ENCODE data around the gene DPYD.
A peak's percentile ranks its signal among the peaks of the same experiment; 100 is the strongest.

DPYD gene

DNA sequence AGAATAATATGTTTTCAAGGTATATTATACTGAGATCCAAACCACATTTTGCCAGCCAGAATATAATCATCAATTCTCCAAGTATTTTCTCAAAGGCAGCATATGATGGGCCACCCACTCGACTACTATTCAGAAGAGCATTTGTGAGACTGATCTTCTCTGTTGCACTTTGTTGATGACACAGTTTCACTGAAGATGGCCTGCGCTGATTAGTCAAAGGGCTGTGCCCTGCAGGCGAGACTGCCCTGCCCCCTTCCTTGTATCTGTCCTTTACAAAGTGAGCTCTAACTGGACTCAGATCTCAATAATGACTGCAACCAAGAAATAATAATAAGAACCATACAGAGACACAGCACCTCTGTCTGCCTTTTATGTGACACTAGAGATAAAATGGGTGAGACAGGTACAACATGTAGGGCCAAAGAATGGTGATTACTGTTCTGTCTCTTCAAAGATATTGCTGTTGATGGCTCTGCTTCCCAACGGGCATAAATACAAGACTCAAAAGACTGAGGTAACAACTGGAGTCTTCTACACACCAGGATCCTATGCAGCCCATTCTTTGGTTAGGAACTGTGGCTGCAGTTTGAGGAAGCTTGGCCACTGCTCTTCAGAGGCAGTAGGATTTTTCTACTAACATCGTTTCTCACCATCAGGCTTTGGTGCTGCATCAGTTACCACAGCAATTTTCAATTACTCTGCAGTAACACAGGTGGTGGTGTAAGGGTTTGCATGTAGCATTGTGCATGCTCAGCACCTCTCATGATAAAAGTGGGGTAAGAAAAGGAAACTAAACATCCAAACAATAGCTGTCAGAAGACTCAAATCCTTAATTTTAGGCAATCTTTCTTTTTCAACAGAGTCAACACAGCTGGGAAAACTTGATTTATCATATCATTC, 718.1 kb downstream of the DPYD start:
- Histone ChIP-seq H3K4me1 (ENCODE audit: insufficient read depth, insufficient read length) (no peaks in the 10 kb centered on the region), H3K36me3 (ENCODE audit: insufficient read depth, insufficient read length, low read length) (no peaks in the 10 kb centered on the region), H3K9ac (ENCODE audit: insufficient read length, low read depth) (no peak overlapping the region), H3K27me3 (ENCODE audit: insufficient read depth, insufficient read length) (no peaks in the 10 kb centered on the region), H3K9me3 (ENCODE audit: insufficient read depth, low read length) (no peaks in the 10 kb centered on the region), H3K4me3 (ENCODE audit: insufficient read length, low read depth) (no peak overlapping the region)
- TF ChIP-seq SUZ12 (IDR thresholded peaks at IDR 0.05; ENCODE audit: extremely low read depth, insufficient read depth, insufficient read length) (no peak), ZNF274 (IDR thresholded peaks at IDR 0.05; ENCODE audit: low read depth, low read length) (no peak), YY1 (IDR thresholded peaks at IDR 0.05; ENCODE audit: insufficient read depth, insufficient read length) (no peak)
- no peak for DNase-seq (ENCODE audit: low read depth, low spot score)

DNA sequence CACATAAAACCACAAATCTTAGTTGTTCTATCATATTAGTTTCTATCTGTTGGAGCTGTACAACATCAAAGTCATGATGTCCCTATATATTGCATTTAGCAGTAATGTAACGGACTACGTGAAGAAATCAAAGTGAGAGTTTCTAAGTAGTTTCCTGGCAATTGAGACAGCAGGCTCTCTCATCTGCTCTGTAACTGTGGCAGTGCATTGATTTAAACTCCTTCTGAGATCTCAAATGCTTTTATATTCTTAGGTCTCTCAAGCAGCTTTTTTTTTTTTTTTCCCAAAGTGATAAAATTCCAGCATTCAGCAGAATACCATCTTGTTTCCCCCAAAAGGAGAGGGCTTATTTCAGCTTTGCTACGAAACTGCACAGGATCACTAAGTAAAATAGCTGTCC, 719.2 kb downstream of the DPYD start:
- no peak overlapping the region for H3K9ac ChIP-seq (ENCODE audit: insufficient read length, low read depth)
- DNase-seq (ENCODE audit: low read depth, low spot score): no peak
- H3K4me3 ChIP-seq (ENCODE audit: insufficient read length, low read depth): no peak overlapping the region
- H3K36me3 ChIP-seq (ENCODE audit: insufficient read depth, insufficient read length, low read length): no peaks in the 10 kb centered on the region
- TF ChIP-seq ZNF274 (IDR thresholded peaks at IDR 0.05; ENCODE audit: low read depth, low read length) (no peak), SUZ12 (IDR thresholded peaks at IDR 0.05; ENCODE audit: extremely low read depth, insufficient read depth, insufficient read length) (no peak), YY1 (IDR thresholded peaks at IDR 0.05; ENCODE audit: insufficient read depth, insufficient read length) (no peak)
- H3K9me3 ChIP-seq (ENCODE audit: insufficient read depth, low read length): no peaks in the 10 kb centered on the region
- H3K4me1 ChIP-seq (ENCODE audit: insufficient read depth, insufficient read length): no peaks in the 10 kb centered on the region
- no peaks in the 10 kb centered on the region for H3K27me3 ChIP-seq (ENCODE audit: insufficient read depth, insufficient read length)

DNA sequence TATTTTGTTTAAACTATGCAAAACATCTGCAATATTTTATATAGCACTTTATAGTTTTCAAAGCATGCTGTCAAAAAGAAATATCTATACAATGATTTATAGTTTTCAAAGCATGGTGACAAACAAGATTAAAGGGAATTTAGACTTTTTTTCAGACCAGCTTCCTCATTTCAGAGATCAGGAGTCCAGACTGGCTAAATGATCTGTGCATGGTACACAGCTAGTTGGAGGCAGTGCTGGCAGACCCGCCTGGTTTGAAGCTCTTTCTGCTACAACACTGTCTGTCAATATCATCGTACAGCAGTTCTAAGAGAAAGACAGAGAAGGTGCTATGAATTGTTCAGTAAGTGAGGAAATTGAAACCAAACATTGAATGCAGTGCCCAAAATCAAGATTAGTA, 720.2 kb downstream of the DPYD start:
- DNase-seq (ENCODE audit: low read depth, low spot score): no peak
- Histone ChIP-seq H3K9ac (ENCODE audit: insufficient read length, low read depth) (no peak overlapping the region), H3K36me3 (ENCODE audit: insufficient read depth, insufficient read length, low read length) (no peaks in the 10 kb centered on the region), H3K4me1 (ENCODE audit: insufficient read depth, insufficient read length) (no peaks in the 10 kb centered on the region), H3K4me3 (ENCODE audit: insufficient read length, low read depth) (no peak overlapping the region), H3K27me3 (ENCODE audit: insufficient read depth, insufficient read length) (no peaks in the 10 kb centered on the region), H3K9me3 (ENCODE audit: insufficient read depth, low read length) (no peaks in the 10 kb centered on the region)
- no peak for TF ChIP-seq SUZ12 (IDR thresholded peaks at IDR 0.05; ENCODE audit: extremely low read depth, insufficient read depth, insufficient read length)
- TF ChIP-seq ZNF274 (IDR thresholded peaks at IDR 0.05; ENCODE audit: low read depth, low read length): no peak
- TF ChIP-seq YY1 (IDR thresholded peaks at IDR 0.05; ENCODE audit: insufficient read depth, insufficient read length): no peak

DNA sequence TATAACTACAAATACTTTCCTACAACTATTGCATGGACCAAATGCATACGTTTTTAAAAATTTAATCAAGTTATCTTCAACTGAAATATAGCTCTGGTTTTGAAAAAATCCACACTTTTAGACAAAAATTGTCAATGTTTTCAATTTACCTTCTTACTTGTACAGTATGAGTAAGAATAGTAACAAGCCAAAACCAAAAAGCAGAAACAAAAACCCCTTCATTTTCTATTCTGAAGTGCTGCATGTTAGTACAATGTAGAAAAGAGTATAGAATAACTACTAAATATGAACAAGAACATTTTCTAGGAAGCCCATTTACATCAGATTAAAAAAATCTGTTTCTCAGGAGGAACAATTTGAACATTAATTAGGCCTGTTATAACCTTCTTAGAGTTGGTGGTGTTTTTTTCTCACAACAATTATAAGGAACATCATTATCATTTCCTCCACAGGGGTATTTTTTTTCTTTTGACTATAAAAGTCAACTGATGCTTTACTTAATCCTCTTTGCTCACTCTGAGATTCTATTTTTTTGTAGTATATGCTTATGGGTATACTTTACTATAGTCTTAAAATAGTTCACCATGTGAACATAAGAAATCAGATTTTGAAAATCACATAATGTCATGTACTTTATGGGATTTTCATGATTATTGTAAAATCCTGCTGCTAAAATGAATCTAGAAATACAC, 723.9 kb downstream of the DPYD start:
- Histone ChIP-seq H3K4me1 (ENCODE audit: insufficient read depth, insufficient read length) (no peaks in the 10 kb centered on the region), H3K9me3 (ENCODE audit: insufficient read depth, low read length) (no peaks in the 10 kb centered on the region), H3K9ac (ENCODE audit: insufficient read length, low read depth) (no peak overlapping the region), H3K4me3 (ENCODE audit: insufficient read length, low read depth) (no peak overlapping the region), H3K36me3 (ENCODE audit: insufficient read depth, insufficient read length, low read length) (no peaks in the 10 kb centered on the region), H3K27me3 (ENCODE audit: insufficient read depth, insufficient read length) (no peaks in the 10 kb centered on the region)
- TF ChIP-seq SUZ12 (IDR thresholded peaks at IDR 0.05; ENCODE audit: extremely low read depth, insufficient read depth, insufficient read length): no peak
- no peak for TF ChIP-seq YY1 (IDR thresholded peaks at IDR 0.05; ENCODE audit: insufficient read depth, insufficient read length)
- TF ChIP-seq ZNF274 (IDR thresholded peaks at IDR 0.05; ENCODE audit: low read depth, low read length): no peak
- DNase-seq (ENCODE audit: low read depth, low spot score): no peak

DNA sequence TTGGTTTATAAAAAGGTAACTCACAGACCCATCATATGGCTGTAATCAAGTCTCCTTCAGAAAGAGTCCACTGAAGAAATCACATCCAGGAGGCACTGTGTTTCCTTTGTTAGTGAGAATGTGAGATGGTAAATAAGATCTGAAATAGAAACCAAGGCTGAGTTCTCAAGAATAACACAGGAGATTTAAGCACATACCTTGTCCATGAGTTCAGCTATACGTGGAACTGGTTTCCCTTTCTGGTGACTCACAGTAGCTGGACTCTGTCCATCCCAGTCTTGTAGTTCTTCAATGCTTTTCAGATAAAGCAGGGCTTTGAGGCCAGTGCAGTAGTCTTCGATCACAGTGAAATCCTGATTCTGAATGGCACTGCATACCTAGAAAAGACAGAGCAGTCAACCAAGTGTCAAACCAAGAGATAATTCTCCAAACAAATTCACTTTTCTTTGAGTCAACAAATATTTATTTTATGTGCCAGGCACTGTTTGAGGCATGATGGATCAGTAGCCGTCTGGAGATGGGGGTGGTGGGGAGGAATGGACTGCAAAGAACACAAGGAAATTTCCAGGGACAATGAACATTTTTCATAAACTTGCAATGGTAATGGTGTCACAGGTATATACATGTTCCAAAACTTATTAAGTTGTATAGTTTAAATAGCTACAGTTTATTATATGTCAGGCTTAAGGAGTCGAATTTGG, 727.8 kb downstream of the DPYD start:
- Histone ChIP-seq H3K9ac (ENCODE audit: insufficient read length, low read depth) (no peak overlapping the region), H3K36me3 (ENCODE audit: insufficient read depth, insufficient read length, low read length) (no peaks in the 10 kb centered on the region), H3K9me3 (ENCODE audit: insufficient read depth, low read length) (no peaks in the 10 kb centered on the region), H3K4me1 (ENCODE audit: insufficient read depth, insufficient read length) (no peaks in the 10 kb centered on the region), H3K4me3 (ENCODE audit: insufficient read length, low read depth) (no peak overlapping the region), H3K27me3 (ENCODE audit: insufficient read depth, insufficient read length) (no peaks in the 10 kb centered on the region)
- DNase-seq (ENCODE audit: low read depth, low spot score): no peak
- TF ChIP-seq ZNF274 (IDR thresholded peaks at IDR 0.05; ENCODE audit: low read depth, low read length) (no peak), YY1 (IDR thresholded peaks at IDR 0.05; ENCODE audit: insufficient read depth, insufficient read length) (no peak), SUZ12 (IDR thresholded peaks at IDR 0.05; ENCODE audit: extremely low read depth, insufficient read depth, insufficient read length) (no peak)

DNA sequence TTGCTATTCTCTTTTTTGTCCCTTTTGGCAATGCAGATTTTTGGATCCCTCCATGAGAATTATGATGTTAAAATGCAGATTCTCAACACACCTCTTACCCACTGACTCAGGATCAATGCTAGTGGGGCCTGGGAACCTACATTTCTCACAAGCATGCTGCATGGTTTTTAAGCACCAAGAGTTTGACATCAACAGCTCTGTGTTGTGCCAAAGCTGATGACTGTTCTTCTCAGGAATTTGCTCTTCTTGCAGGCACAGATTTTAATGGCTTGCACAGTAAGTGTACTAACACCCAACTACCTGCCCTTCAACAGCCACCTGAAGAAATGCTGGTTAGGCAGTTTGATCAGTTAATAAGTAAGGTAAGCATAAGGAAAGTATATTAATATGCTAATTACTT, 730.5 kb downstream of the DPYD start:
- no peak for TF ChIP-seq YY1 (IDR thresholded peaks at IDR 0.05; ENCODE audit: insufficient read depth, insufficient read length)
- TF ChIP-seq SUZ12 (IDR thresholded peaks at IDR 0.05; ENCODE audit: extremely low read depth, insufficient read depth, insufficient read length): no peak
- no peak for TF ChIP-seq ZNF274 (IDR thresholded peaks at IDR 0.05; ENCODE audit: low read depth, low read length)
- H3K9me3 ChIP-seq (ENCODE audit: insufficient read depth, low read length): no peaks in the 10 kb centered on the region
- H3K27me3 ChIP-seq (ENCODE audit: insufficient read depth, insufficient read length): no peaks in the 10 kb centered on the region
- H3K36me3 ChIP-seq (ENCODE audit: insufficient read depth, insufficient read length, low read length): no peaks in the 10 kb centered on the region
- H3K4me3 ChIP-seq (ENCODE audit: insufficient read length, low read depth): no peak overlapping the region
- H3K9ac ChIP-seq (ENCODE audit: insufficient read length, low read depth): no peak overlapping the region
- DNase-seq (ENCODE audit: low read depth, low spot score): no peak
- H3K4me1 ChIP-seq (ENCODE audit: insufficient read depth, insufficient read length): no peaks in the 10 kb centered on the region

DNA sequence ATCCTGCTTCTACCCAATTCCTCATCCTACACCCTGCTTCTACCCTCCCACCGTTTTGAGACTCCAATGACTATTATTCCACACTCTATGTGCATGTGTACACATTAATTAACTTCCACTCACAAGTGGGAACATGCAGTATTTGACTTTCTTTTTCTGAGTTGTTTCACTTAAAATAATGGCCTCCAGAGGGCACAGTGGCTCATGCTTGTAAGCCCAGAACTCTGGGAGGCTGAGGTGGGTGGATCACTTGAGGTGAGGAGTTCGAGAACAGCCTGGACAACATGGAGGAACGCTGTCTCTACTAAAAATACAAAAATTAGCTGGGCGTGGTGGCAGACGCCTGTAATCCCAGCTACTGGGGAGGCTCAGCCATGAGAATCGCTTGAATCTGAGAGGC, 734.5 kb downstream of the DPYD start:
- TF ChIP-seq SUZ12 (IDR thresholded peaks at IDR 0.05; ENCODE audit: extremely low read depth, insufficient read depth, insufficient read length): no peak
- TF ChIP-seq ZNF274 (IDR thresholded peaks at IDR 0.05; ENCODE audit: low read depth, low read length): no peak
- TF ChIP-seq YY1 (IDR thresholded peaks at IDR 0.05; ENCODE audit: insufficient read depth, insufficient read length): no peak
- Histone ChIP-seq H3K4me3 (ENCODE audit: insufficient read length, low read depth) (no peak overlapping the region), H3K27me3 (ENCODE audit: insufficient read depth, insufficient read length) (no peaks in the 10 kb centered on the region), H3K4me1 (ENCODE audit: insufficient read depth, insufficient read length) (no peaks in the 10 kb centered on the region), H3K36me3 (ENCODE audit: insufficient read depth, insufficient read length, low read length) (no peaks in the 10 kb centered on the region), H3K9me3 (ENCODE audit: insufficient read depth, low read length) (no peaks in the 10 kb centered on the region), H3K9ac (ENCODE audit: insufficient read length, low read depth) (no peak overlapping the region)
- DNase-seq (ENCODE audit: low read depth, low spot score): peak; percentile 13
